NB4 (cell line): ENCODE measurements around the gene NAA80.
A peak's percentile ranks its signal among the peaks of the same experiment; 100 is the strongest.

ENCODE experiments used
- DNase-seq: peaks from one replicate; pipeline ENCODE4 v3.0.0; 2010; ENCODE audit warnings: low read depth
- H3K4me3 ChIP-seq: one replicate; pipeline ENCODE4 v1.5.1; 2011; ENCODE audit warnings: mild to moderate bottlenecking, low read depth, low read length, moderate library complexity
- CTCF ChIP-seq: IDR thresholded peaks from one replicate; pipeline ENCODE4 v1.5.1; 2012; ENCODE audit warnings: low read depth, low read length
- MAX ChIP-seq: IDR thresholded peaks from 2 replicates; pipeline ENCODE4 v1.6.1; 2011; ENCODE audit warnings: low read depth, low read length
- MYC ChIP-seq: IDR thresholded peaks from 2 replicates; pipeline ENCODE4 v1.6.1; 2011; ENCODE audit warnings: low read depth, low read length
- POLR2A ChIP-seq: IDR thresholded peaks from 2 replicates; pipeline ENCODE4 v1.6.1; 2011; ENCODE audit warnings: mild to moderate bottlenecking; ENCODE audit not compliant: insufficient read length; ENCODE audit errors: extremely low read depth

NAA80 gene

GRCh38 chr3:50256978-50257890, 42.0 kb downstream of the NAA80 start:
- TF ChIP-seq POLR2A (no peak), MYC (0 out of 2 replicates have a peak, but pooled peaks have one; percentile 19), CTCF (peak; percentile 71), MAX (peak; percentile 20; the same call in 1 of the 2 replicates)
- no peak overlapping the region for H3K4me3 ChIP-seq
- DNase-seq = peak; percentile 62

GRCh38 chr3:50255251-50255615, 44.0 kb downstream of the NAA80 start:
- no peak for DNase-seq

GRCh38 chr3:50254577-50255250, 44.5 kb downstream of the NAA80 start:
- TF ChIP-seq CTCF (no peak), POLR2A (no peak), MYC (no peak), MAX (no peak)
- no peak overlapping the region for H3K4me3 ChIP-seq
- DNase-seq = peak; percentile 54

More at GRCh38 chr3:50255251-50255615, 44.0 kb downstream of the NAA80 start:
- no peak for TF ChIP-seq CTCF
- no peak for TF ChIP-seq MYC
- no peak overlapping the region for H3K4me3 ChIP-seq

GRCh38 chr3:50251220-50251619, 48.0 kb downstream of the NAA80 start:
- DNase-seq = no peak
- TF ChIP-seq CTCF = no peak
- TF ChIP-seq MAX = no peak
- no peak for TF ChIP-seq MYC
- TF ChIP-seq POLR2A = no peak
- no peak overlapping the region for H3K4me3 ChIP-seq

- TF ChIP-seq POLR2A = no peak
- no peak for TF ChIP-seq MAX
- no peak for TF ChIP-seq MYC
- TF ChIP-seq CTCF = no peak
- no peak overlapping the region for H3K4me3 ChIP-seq
- no peak for DNase-seq
Measured at GRCh38 chr3:50250514-50250913, 48.7 kb downstream of the NAA80 start.
